HG02840 (cell line): ENCODE data around the gene MACF1.
"Not testable (repeated sequence)": the region's sequence is repeated elsewhere in the genome, so short reads cannot be mapped to it uniquely, and the experiment has no call there.

Experiments used
- ATAC-seq: cut with Tn5 transposase; IDR thresholded peaks from one replicate; pipeline ENCODE4 v1.9.1; 2021; ENCODE audit warnings: mild to moderate bottlenecking, moderate library complexity, moderate number of reproducible peaks; ENCODE audit not compliant: unreplicated experiment, low FRiP score

The MACF1 gene

DNA sequence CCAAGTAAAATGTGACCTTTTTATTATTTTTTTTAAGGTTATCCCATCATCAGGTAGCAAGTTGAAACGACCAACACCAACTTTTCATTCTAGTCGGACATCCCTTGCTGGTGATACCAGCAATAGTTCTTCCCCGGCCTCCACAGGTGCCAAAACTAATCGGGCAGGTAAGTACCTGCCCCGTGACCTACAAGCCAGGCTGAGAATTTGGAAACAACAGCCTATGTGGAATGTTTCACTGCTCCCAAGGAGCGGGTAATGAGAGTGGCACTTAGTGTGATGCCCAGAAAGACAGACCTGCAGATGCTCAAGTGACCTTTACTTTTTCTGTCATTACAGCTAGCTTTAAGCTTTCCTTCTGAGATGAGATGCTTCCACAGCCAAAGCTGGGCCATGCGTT, 280.1 kb downstream of the MACF1 start:
- no peak for ATAC-seq

DNA sequence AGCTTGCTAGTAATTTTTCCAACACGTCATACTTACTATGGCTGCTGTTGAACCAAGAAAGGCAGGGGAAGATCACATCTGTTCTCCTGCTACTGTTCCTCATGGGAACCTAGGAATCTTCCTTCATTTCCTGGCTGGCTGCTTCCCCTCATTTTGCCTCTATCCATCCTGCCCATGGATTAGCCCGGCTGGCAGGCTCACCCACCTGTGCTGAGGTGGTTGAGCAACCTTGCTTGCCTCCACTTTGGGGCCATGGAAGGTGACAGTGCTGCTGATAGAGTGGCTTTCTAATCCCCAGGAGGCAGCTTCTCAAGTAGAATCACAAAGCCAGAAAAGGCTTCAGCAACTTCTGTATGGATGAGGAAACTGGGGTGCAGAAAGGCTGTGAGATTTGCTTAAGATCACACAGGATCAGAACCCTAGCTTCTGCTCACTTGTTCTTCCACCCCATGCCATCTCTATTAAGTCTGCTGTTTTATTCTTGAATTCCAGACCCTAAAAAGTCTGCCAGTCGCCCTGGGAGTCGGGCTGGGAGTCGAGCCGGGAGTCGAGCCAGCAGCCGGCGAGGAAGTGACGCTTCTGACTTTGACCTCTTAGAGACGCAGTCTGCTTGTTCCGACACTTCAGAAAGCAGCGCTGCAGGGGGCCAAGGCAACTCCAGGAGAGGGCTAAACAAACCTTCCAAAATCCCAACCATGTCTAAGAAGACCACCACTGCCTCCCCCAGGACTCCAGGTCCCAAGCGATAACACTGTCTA, 280.7 kb downstream of the MACF1 start:
- ATAC-seq: no peak

DNA sequence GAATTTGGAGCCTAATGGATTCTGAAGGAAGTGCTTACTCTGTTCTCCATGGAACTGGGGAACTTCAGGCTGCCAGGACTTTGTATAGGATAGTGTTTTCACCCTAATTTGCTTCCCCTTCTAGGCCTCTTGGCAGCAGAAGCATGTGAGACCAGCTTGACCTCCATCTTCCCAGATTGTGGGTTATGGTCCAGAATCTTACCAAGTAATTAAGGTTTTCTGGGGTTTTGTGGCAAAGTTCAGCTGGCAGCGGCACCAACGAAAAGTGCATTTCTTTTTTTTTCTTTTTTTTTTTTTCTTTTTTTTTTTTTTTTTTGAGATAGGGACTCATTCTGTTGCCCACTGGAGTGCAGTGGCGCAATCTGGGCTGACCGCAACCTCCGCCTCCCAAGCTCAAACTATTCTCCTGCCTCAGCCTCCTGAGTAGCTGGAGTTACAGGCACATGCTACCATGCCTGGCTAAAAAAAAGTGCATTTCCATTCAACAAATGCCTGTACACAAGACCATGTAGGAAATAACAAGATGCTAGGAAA, 283.6 kb downstream of the MACF1 start:
- ATAC-seq: no peak

DNA sequence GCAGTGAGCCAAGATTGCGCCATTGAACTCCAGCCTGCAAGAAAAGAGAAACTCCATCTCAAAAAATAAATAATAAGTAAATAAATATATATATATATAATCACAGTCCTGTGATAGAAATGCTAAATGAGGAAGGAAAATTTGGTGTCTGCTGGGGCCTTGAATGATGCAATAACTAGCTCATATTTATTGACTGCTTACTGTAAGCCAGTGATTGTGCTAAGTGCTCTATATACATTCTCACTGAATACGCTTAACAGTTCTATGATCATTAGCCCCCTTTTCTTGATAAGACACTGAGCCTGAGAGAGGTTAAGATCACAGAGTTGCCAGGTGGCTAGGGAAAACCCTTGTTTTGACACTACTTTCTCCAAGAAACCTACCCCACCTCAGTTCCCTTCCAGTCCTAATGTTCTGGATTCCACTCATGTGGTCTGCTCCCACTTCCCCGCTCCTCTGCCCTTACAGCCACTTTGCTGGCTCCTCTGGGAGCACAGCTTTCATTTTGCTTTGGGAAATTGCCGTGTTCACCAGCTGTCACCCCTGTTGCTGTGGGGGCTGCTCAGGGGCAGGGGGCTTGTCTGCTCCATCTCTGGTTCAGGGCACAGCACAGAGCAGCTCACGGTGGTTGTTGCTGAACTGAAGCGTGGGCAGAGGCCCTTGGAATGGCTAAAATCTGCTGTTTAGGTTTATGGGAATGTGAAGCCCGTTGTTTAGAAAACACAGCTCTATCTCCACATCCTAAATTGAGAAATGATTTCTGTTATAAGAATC, 284.5 kb downstream of the MACF1 start:
- ATAC-seq: no peak

DNA sequence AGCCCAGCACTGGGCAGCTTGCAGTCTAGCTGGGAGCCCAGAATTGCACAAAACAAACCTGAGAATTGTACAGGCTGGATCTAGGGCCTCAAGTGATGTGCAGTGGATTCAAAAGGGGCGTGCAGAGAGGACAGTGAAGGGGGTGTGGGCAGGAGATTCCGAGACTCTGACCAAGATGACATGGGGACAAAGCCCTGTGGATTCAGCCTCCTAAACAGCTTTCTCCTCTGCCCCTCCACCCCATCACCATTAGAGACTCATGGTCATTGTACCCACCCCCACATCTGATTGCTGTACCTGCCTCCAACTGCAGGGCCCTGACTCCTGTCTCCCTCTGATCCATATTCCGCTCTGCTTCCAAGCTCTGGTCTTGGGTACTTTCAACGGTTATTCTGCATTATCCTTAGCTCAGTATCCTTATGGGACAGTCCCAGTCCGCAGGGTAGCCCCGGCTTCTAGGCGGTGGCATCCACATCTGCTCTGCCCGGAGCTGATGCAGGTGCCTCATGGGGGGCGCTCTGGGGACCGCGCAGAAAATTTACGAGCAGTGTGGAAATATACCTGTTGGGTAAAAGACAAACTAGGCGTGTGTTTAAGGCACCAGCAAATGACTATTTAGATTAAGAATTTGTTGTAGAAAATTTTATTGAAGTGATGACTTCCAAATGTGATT, 285.2 kb downstream of the MACF1 start:
- no peak for ATAC-seq

DNA sequence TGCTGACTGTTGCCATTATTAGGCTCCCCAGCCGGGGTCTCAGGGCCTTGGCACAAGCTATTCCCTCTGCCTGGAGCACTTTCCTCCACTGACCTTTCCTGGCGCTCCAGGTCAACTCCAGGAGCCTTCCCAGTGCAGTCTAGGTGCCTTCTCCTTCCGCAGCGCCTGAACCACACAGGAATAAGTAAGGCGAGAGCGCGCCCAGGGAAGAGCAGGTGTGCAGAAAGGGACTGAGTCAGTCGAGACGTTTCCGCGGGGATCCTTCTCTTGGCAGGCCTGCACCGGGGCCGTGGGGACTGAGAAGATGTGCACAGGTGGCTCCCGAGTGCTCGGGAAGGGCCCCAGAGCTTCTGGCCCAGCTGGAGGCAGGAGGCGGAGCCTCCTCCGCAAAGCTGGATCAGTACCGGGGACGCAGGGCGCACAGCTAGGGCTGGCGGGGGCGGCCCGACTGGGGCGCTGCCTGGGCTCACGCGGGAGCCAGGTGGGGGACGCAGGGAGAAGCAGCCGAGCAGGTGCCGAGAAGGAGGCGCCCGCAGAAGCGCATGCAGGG, 286.2 kb downstream of the MACF1 start:
- ATAC-seq: peak; percentile 20

DNA sequence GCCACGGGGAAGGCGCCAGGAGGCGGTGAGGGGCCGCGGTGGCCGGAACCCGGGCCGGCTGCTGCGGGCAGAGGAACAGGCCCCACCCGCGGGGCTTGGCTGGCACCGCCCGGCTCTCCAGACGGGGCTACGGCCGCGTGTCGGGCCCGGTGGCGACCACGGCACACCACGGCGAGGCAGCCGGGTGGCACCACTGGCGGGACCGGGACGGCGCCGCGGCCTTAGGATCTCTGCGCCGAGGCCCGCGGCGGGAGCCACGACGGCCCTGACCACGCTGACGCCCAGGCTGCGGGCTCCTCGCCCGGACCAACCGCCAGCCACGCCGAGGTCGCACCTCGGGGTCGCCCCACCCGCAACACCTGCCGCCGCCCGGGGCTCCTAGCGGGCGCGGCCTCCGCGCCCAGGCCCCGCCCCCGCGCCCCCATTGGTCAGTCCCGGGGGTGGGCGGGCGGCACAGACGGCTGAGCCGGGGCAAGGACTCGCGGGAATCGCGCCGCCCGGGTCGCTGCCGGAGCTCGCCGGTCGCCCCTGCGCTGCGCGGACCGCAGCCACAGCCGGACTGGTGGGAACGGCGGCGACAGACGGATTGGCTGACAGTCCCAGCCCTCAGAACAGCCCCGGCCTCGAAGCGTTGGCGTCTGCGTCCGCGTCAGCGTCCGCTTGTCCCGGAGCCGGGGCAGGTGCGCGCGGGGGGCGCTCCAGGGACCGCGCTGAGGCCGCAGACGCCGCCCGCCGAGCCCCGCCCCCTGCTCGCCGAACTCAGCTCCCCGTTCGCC, 286.8 kb downstream of the MACF1 start, which contains the start of gene BMP8A:
Gene BMP8A (plus strand): TSS at position 491 of the 776 bp plus-strand sequence. CDS start 356 bp downstream, outside the sequence.
- ATAC-seq: peak; percentile 59

DNA sequence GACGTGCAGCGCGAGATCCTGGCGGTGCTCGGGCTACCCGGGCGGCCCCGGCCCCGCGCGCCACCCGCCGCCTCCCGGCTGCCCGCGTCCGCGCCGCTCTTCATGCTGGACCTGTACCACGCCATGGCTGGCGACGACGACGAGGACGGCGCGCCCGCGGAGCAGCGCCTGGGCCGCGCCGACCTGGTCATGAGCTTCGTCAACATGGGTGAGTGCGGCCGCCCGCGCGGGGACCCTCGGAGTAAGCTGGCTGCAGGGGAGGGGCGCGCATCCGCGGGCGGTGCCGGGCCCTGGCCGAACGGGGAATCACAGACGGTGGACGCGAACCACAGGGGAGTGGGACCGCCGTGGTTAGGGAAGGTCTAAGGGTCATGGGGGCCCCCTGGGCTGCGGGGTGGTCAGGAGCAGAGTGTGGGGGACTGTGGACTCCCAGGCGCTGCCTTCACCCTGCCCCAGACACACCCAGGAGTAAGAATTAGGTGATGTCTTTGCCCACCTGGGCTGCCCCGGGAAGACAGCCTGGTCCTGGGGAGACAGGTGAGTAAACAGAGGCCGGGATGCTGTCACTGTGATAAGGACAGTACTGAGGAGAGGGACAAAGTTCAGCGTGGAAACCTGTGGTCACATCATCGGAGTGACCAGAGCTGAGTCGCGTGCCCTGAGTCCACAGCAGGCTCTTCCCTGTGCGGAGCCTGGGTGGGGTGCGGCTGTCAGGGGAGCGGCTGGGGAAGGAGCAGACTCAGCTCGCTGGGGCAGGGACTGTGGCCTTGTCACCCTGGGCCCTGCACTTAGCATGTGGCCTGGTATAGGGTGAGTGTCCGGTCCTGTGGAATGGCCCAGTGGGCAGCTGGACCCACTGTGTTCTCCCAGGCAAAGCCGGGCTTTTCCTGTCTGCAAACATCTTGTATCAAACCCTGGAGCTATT, 287.9 kb downstream of the MACF1 start:
- ATAC-seq: not testable (repeated sequence)

DNA sequence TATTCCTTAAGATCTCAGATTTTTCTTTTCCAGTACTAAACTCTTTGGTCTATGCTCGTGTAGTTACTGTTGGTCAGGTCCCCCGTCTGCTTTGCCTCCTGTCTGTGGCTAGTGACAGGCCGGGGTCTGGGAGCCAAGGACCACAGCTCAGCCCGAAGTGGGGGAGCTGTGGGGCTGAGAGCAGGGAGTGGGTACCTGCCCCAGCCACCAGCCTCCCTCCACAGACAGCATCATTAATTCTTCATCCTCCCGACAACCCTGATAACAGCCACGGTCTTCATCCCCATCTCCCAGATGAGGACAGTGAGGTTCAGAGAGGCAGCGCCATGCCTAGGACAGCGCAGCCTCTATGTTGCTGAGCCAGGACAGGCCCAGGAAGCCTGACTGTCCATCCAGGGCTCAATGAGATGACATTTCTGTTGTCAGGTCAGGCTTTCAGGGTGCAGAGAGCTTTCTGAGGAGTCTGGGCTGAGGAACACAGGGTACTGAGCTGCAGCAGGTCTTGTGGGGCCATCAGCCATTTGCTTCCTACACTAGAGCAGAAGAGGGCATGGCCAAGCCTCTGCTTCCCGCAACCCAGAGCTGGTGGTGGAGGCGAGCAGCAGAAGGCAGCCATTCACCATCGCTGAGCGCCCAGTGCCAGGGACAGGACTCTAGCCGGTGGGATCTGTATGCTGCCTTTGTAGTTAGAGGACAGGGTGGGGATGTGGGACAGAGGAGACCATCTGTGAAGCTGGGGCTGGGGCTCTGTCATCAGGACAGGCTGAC, 288.7 kb downstream of the MACF1 start:
- ATAC-seq: not testable (repeated sequence)

DNA sequence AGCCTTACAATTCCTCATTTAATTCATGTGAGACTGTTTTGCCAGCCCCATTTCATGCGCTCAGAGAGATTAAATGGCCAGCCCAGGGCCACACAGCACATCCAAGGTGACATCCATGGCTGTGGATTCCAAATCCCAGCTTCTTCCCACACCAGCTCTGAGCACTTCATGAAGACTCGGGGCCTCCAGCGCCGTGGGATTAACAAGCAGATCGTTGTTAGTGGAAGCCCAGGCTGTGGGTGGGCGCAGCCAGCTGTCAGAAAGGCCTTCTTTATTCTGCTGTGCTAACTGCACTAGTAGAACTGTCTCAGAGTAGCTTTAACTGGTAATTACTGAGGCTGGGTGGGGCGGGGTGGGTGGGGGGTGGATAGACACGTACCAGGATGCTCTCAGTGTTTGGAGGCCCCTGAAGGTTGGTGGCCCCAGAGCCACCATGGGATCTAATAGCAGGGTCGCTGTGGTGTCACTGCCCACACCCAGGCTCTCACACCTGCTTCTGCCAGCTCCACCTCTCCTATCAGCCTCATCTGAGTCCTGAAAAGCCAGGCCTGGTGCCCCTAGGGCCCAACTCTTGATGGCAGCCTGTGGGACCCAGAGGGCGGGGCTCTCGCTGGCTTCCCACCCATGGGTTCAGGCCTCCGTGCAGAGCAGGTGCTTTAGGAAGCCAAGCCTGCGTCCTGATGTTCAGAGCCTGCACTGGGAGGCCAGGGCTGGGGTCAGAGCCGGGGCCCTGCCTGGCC, 290.3 kb downstream of the MACF1 start:
- no peak for ATAC-seq

DNA sequence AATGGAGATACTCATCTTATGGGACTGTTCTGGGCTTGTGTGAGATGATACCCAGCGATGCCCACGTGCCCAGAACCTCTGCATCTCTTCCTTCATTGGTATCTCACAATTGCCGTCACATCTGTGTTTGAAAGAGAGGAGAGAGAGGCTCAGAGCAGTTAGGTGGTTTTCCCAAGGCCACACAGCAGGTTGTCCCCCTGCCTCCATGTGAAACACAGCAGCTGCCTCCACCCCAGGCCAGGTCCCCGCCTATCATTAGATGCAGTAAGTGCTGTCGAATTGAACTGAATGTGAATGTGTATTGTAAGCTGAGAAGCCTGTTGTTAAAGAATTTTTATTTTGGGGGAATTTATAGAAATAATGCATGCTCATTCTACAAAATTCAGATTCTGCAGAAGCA, 292.0 kb downstream of the MACF1 start:
- ATAC-seq: not testable (repeated sequence)

DNA sequence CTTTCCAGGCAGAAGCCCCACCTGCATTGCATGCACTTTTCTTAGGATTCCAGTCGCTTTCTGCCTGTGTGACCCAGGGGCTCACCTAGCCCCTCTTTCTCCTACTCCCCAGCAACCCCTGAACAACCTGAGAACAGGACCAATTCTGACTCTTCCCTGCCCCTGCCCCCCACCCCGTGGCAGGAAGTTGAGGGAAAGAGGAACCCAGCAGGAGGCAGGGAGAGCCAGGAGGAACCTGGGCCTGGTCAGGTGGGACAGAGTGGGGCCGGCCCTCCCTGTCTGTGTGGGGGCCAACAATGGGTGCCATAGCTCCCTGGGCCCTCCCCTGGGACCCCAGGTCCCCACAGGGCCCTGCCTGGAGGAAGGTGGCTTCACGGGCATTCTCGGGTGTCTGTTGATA, 293.1 kb downstream of the MACF1 start:
- no peak for ATAC-seq

DNA sequence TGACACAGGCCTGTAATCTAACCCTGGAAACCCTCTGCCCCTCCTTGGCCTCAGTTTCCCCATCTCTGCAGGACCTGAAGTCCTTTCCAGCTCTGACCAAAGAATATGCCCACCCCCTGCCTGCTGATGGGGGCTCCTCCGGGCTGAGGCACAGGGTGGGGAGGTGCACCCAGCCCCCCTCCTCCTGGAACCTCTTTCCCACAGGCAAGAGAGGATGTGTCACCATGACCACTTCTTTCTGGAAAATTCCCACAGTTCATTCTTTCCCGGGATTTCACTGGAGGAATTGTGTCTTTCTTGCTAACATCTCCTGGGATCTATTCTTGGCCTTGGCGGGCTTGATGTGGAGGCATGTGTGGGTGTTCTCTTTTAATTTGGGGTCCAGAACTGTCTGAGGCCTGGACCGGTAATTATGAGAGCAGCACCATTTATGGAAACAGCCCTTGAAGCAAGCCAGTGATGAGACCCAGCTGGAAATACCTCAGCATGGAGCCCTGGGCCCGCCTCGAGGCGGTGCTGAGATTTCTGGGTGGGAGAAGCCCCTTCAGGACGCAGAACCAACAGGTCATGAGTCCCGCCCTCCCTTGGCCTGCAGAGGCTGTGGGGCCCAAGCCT, 293.7 kb downstream of the MACF1 start:
- not testable (repeated sequence) for ATAC-seq

DNA sequence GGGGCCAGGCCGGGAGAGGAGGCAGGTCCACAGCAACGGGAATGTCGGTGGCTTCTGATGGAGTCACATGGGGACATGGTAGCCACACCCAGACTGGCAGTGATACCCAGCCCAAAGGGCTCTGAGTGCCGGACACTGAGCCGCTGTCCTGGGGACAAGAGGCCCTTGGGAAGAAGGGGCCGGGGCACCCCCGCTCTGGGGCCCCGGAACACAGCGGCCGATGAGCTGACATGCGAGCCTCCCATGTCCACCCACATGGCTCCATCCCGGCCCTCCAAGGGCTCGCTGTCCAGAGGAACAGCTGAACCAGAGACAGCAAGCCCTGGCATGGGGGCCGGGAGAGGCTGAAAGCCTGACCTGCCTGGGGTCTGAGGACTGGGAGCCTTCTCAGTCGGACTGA, 294.3 kb downstream of the MACF1 start:
- not testable (repeated sequence) for ATAC-seq

DNA sequence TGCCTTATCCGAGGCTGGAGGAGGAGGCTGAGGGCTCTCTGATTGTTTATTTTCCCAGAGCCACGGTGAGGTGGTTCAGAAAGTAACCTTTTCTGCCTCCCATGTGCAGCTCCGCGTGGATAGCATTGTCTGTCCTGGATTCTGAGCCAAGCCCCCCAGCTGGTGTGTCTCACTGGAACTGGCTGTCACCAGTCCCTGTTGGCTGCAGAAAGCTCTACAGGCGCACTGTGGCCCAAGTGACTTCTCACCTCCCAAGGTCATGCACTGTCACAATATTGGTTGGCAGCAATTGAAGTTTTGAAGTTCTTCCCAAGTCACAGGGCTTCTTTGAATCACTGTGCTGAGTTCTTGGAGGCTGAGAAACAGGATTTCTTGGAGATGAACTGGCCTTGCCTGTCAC, 295.2 kb downstream of the MACF1 start:
- no peak for ATAC-seq

DNA sequence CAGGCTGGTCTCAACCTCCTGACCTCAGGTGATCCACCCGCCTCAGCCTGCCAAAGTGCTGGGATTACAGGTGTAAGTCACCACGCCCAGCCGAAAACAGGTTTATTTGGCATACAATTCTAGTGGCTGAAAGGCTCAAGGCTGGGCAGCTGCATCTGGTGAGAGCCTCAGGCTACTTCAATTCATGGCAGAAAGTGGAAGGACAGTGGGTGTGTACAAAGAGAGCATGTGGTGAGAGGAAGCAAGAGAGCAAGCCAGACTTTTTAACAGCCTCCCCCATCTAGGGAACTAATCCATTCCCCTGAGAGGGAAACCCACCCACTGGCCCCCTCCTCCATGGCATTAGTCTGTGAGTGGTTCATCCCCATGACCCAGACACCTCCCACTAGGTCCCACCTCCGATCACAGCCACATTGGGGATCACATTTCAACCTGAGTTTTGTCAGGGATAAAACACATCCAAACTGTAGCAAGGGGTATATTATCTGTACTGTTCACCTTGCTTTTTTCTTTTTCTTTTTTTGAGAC, 296.4 kb downstream of the MACF1 start:
- no peak for ATAC-seq

DNA sequence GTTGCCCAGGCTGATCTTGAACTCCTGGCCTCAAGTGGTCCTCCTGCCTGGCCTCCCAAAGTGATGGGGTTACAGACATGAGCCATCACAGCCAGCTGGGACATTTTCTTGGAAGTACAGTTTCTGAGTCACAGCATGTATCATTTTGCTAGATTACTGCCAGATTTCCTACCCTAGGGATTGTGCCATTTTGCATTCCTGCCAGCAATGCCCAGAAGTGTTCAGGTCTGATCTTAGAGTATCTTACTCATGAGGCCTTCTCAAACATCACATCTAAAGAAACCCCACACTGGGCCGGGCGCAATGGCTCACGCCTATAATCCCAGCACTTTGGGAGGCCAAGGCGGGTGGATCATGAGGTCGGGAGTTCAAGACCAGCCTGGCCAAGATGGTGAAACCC, 297.2 kb downstream of the MACF1 start:
- ATAC-seq: no peak
